Pons (tissue), 1 donor: Measurements from ENCODE around the gene AGAP9.
"Not testable (repeated sequence)": the region's sequence is repeated elsewhere in the genome, so short reads cannot be mapped to it uniquely, and the experiment has no call there.

ENCODE experiments used
- DNase-seq: peaks from one replicate; pipeline ENCODE4 v3.0.0-alpha.2; 2016; ENCODE audit warnings: low spot score

Gene AGAP9

DNA sequence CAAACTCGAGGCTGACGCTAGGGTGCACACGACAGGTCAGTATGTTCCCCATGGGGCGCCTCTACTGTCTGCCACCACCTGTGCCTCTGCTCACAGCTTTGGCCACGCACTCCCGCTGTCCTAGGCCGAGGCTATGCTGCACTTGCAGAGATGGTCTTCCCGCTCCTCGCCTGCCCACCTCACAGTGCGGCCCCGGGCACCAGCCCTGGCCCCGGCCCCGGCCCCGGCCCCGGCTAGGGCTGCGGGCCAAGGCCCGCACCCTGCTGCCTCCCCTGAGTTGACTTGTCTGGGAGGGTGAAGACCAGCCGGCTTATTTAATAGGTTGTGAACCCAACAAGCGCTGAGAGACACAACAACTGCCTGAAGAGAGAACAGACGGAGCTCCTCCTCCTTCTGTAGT, at the start of gene AGAP9:
TSS of gene AGAP9 (minus strand) at position 164 of the 400 bp plus-strand sequence. CDS start at position 52, 112 bp downstream.
- DNase-seq = not testable (repeated sequence)

DNA sequence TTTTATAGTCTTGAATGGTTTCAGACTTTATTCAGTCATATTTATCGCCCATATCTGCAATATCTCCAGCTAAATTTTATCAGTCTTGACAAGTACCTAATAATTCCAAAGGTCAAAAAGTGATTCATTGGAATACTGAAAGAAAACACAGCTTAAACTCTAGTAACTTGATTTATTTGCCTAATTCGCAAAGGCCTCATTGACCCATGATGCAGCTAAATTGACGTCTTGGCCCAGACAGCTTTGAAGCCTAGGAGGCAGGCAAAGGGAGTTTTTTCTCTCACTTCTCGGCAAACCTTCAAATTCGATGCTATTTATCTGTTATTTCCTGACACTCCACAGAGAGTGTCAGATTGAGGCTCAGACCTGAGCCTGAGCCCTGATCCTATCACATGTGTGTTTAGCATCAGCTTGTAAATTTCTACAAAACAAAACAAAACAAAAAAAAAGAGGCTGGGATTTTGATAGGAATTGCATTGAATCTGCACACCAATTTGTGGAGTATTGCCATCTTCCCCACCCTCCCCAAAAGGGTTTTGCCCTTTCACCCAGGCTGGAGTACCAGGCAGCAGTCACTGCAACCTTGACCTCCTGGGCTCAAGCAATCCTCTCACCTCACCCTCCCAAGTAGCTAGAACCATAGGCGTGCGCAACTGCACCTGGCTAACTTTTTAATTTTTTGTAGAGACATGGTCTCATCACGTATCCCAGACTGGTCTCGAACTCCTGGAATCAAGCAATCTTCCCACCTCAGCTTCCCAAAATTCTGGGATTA, 47.9 kb upstream of the AGAP9 start:
- not testable (repeated sequence) for DNase-seq

DNA sequence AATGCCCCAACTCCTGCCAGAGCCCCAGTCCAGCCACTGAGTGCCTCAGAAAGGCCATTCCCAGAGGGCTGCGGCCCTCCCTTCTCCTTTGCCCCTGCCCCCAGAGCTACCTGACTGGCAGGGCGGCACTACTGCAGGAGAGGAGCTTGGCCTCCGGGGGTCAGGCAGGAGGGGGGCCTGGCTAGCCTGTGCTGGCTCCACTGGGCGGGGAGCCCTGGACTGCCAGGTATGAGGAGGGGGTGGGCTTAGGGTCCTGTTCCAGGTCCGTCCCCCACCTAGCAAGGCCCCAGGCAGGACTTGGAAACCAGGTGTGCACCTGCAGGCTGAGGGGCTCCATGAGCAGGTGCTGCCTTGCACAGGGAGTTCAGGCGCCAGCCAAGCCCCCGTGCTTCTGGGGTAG, 43.3 kb upstream of the AGAP9 start:
- DNase-seq = not testable (repeated sequence)

DNA sequence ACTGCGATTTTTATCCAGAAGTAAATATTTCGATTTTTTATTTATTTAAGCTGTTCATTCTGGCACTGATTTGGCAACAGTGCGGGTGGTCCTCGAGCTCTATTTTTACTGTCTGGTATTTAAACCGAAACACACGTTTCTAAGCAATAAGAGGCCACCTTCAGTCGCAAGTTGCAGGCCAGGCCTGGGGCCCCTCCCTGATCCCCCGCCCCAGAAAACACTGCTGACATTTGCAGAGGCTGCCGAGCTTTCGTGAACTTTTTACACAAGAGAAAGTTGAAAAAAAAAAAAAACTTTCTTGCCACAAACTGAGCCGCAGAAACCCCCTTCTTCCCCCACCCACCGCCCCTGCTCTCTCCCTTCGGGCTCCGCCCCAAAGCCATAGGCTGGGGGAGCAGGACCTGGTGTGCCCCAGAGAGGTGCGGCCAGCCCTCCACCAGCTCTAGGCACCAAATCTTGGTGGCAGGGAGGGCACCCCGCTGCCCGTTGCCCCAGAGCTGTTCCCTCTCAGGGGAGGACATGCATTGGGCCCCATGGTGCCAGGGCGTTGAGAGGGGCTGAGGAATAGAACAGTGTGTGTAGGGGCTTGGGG, 42.8 kb upstream of the AGAP9 start:
- not testable (repeated sequence) for DNase-seq

DNA sequence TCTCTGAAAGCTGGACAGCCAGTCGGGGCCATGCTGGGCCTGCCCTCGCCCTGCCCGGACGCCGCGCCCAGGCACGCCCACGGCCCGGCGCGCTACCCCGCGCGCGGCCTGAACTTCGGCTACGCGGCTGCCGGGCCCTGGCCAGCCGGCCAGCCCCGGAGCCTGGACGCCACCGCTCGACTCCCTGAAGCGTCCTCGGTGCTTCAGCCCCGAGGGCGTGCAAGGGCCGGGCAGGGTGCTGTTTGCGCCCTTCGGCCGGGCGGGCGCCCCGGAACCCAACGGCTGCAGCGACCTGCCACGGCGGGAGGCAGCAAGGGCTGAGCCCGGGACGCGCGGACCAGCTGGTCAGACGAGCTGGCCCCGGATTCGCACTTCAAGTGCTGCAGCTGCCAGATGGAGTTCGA, 42.1 kb upstream of the AGAP9 start:
- DNase-seq = not testable (repeated sequence)

DNA sequence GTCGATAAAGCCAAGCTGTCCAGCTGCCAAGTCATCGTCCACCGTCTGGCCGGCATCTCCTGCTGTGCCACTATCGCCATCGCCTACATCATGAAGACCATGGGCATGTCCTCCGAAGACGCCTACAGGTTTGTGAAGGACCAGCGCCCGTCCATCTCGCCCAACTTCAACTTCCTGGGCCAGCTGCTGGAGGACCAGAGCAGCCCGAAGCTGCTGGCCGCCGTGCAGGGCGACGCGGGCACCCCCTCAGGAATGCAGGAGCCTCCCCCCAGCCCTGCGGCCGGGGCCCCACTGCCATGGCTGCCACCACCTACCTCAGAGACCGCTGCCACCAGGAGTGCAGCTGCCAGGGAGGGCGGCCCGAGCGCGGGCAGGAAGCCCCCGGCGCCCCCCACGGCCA, 41.5 kb upstream of the AGAP9 start:
- DNase-seq = not testable (repeated sequence)

DNA sequence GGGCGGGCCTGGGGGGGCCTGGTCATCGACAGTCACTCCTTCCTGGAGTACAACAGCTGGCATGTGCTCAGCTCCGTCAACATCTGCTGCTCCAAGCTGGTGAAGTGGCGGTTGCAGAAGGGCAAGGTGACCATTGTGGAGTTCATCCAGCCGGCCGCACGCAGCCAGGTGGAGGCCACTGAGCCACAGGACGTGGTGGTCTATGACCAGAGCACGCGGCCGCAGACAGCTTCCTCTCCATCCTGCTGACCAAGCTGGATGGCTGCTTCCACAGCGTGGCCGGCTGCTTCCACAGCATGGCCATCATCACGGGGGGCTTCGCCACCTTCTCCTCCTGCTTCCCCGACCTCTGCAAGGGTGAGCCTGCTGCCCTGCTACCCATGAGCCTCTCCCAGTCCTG, 40.9 kb upstream of the AGAP9 start:
- DNase-seq = not testable (repeated sequence)

DNA sequence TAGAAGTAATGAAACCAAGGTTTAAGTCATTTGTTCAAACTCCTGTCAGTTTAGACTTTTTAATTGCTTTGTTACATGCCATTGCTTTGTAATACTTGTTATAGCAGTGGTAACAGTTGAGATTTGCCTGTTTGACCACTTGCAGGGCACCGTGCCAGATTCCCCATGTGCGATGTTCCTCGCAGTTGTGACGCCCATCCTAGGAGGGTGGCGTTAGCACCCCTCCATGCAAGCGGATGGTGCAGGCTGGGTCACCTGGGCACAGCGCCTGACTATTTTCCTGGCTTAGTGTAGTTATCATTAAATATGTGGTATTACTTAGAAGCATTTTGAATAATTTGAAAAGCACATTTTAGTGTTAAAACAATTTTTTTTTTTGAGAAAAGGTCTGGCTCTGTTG, 37.0 kb upstream of the AGAP9 start:
- not testable (repeated sequence) for DNase-seq

DNA sequence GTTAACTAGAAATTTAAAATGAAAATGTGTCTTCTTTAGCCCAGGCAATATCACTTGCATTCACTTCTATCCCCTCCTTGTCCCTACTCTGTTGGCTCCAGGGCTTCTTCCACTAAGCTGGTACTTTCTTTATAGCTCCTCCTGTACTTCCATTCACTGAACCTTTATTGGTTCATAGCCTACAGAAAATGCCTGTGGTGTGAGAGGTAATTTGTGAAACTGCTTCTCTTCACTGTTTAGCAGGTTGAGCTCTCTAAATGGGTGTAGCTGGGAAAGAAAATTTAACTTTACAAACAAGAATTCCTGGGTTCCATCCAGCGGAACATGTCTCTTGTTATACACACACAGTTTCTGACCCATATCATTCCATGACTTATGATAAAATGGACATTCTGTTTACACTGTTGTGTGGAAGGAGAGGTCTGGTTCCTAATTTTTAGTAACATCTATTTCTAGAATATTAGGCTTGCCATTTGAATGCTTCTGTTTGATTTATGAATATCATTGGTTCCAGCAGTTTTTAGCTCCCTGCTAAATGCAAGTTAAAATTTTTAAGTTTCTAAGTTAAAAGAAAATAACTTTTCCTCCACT, 36.4 kb upstream of the AGAP9 start:
- not testable (repeated sequence) for DNase-seq

DNA sequence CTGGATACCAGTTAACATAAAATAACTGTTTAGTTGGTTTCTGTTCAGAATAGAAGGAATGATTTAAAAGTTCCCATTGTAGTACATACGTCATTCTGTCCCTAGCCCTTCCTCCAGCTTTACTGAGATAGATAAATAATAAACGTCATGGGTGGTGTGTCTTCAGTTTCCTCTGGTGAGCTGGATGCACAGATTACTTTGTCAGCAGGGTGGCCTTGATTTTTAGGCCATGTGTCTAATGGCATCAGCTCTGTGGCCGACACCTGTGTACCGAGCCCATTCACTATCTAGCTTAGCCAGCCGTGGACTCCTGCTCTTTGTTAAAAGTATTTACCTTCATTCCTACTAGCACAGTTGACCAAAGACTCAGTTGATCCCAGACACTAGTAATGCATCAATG, 34.7 kb upstream of the AGAP9 start:
- not testable (repeated sequence) for DNase-seq

DNA sequence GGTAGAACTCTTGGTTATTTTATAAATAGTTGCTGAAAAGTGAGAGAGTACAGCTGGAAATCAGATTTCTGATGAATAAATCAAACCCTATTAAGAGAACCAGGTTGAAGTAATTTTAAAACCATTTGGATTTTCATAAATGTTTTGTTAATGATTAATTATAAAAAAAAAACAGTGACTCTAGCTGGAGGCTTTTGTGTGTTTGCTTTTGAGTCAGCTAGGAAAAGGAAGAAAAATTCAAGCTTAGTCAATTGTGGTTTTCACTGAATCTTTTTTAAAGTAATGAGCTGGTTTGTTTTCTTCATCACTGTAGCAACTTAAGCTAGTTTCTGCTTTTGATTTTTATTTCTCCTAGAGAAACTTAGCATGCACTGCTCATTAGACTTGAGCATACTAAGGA, 34.2 kb upstream of the AGAP9 start:
- DNase-seq = not testable (repeated sequence)

DNA sequence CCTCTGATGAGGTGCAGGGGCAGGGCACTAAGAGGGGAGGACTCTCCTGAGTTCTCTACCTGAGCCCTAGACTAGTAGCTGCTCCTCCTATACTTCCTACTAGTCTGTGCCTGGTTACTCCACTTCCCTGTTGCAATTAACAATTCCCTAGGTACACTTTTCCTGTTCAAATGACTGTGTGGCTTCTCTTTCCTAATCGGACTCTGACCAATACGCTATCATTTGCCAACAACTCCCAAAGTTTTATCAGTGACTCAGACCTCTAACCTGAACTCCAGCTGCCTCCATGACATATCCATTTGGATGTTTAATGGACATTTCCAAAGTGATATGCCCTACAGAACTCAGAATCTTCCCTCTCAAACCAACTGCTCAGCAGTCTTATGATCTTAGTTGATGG, 31.9 kb upstream of the AGAP9 start:
- not testable (repeated sequence) for DNase-seq

DNA sequence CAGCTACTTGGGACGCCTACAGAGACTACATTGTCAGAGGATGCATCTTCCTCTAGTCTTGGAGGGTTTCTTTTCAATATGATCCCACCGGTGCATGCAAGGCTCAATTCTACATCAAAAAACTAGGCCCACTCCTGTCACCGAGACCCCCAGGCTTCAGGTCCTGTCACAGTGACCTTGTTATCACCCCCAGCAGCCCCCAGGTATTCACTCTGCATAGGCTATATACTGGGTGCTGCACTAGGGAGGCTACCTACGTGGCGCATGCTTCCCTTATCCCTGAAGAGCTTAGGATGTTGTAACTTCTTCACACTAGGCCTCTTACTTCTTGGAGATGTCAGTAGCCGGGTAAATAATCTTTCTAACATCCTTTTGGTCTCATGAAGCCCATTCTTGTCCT, 31.1 kb upstream of the AGAP9 start:
- not testable (repeated sequence) for DNase-seq

DNA sequence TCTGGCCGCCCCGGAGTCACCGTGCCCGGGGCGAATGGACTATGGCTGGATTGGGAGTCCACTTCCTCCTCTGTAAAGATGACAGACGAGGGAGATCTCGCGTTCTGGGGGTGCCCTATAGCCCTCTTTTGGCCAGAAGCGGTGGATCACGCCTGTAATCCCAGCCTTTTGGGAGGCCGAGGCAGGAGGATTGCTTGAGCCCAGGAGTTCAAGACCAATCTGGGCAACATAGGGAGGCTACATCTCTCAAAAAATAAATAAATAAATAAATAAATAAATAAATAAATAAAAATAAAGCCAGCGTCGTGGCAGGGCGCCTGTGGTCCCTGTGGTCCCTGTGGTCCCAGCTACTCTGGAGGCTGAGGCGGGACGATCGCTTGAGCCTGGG, 30.4 kb upstream of the AGAP9 start:
- DNase-seq = not testable (repeated sequence)

DNA sequence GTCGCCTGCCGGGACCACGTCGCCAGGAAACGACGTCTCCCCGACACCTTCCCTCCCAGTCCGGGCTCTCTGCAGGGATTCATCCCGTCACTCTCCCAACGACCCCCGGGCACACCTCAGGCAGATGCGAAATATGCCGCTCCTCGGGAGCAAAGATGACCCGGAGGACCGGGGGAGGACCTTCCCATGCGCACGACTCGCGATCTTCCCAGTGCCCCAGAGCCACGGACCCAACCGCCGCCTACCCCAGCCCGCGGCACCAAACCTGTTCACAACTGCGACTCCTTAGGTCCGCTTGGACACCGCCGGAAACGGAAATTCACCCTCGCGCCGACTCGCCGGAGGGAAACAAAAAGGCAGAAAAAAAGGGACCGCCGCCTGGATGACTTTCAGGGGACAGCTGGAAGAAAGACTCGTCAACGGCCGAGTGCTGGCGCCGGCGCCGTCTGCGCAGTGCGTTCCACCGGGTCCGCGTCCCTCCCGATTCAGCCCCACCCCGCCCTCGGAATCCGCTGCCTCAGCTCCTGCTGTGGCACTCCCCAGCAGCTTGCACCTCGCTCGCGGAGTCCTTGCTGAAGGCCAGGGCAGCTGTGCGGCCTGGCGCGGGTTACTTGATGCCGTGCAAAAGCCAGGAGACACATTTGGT, 29.9 kb upstream of the AGAP9 start:
- DNase-seq = peak; percentile 28

DNA sequence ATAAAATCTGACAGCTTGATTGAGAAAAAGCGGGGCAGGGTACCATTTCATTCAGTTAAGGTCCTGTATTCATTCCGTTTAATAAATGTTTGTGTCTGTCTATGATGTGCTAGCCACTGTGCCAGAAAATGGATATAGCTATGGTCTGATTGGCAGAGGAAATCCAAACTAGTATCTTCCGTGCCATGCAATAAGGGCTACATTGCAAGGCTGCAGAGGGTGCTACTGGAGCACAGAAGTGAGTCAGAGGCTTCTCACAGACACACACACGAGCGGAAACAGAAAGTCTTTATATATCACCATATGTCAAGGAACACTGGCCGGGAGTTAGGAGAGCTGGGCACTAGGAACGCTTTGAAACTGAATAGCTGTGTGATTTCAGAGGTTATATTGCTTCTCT, 29.3 kb upstream of the AGAP9 start:
- DNase-seq = peak; percentile 87

DNA sequence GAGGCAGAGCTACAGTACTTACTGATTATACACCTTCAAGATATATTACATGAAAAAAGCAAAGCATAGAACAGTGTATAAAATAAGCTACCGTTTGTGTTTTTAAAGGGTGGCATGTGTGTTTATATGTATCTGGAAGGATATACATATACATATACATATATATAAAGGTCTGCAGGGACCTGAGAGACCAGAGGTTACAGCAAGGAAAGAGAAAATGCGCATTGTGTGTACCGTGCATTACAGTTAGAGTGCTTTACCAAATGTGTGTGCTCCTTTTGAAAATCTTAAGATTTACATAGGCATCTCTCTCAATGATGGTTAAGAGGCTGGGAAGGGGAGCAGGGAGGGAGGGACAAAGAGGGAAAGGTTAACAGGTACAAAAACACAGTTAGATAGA, 23.8 kb upstream of the AGAP9 start:
- DNase-seq = not testable (repeated sequence)

DNA sequence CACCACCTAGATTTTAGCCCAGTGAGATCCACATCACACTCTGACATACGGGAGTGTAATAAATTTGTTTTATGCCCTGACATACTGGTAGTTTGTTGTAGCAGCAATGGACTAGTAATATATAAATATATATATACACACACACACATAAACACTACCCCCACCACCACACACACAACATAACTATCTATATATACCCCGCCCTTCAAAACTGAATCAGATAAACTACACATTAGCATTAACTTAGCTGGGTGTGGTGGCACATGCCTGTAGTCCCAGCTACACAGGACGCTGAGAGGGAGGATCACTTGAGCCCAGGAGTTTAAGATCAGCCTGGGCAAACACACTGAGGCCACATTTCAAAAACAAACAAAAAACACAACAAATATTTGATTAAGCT, 13.0 kb upstream of the AGAP9 start:
- DNase-seq = not testable (repeated sequence)

DNA sequence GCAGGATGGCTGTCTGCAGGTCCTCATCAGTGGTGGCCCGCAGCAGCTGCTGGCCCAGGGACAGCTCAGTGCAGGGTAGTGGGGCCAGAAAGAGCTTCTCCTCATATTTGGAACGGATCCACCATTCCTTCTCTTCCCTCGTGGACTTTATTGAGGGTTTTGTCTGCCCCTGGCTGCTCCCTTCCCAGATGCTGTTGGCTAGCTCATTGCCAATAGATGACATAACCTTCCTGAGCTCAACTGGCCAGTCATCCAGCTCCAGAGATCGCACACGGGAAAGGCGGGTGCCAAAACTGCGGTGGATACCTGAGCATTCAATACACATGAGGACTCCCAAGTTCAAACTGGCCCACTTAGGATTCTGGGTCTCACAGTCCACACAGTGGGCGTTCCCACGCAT, 21.1 kb downstream of the AGAP9 start:
- not testable (repeated sequence) for DNase-seq

DNA sequence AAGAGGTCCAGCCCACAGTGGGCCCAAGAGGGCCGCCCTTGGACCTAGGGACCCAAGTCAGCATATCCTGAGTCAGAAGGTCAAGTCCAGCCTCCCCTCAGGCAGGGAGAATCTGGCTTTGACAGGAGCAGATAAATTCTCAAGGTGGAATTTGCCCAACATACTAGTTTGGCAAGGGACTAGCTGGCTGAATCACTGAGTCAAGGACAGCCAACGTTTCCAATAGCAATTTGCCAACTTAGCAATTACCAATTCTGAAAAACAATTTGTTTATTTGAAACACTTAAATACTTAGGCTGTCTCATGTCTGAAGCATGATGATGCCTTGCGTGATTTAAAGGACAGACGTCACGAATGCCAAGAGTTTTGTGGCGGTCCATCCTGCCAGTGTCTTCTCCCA, 29.2 kb downstream of the AGAP9 start:
- not testable (repeated sequence) for DNase-seq

DNA sequence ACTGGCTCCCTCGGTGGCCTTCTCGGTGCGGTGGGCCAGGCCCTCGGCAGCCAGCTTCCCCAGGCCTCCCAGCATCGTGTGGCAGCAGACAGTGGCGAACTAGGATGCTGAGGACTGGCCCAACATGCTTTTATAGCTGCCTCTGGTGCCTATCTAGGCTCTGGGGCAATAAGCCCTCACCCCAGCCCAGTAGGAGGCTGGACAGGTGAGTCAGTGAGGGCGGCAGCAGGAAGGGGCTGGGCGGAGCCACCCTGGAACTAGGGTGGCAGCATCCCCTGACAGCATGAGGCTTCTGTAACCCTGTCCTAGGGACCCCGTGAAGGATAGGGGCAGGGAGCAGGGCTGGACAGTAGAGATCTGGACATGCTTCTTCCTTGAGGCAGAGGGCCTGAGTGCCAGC, 31.8 kb downstream of the AGAP9 start, which contains the start of gene FAM25G:
TSS of gene FAM25G (minus strand) at position 101 of the 400 bp plus-strand sequence. CDS start at position 75, 26 bp downstream.
- DNase-seq = not testable (repeated sequence)

DNA sequence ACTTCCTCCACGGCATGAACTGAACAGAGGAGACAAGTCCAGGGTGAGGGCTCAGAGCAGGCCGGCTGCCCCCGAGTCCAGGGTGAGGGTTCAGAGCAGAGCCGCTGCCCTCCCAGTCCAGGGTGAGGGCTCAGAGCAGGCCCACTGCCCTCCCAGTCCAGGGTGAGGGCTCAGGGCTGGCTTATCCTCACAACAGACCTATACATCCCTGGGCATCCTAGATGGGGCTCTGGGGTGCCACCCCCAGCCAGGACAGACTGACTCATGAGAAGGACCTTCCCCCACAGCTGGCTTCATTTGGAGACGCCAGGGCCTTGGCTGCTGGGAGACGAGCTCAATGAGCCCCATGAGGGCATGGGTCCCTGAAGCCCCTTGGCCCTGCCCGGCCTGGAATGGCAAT, 33.8 kb downstream of the AGAP9 start:
- DNase-seq = not testable (repeated sequence)
